Glomerular visceral epithelial cell (primary cell): ENCODE results near the gene CAMK2D.

Experiments used
- DNase-seq: peaks from one replicate; pipeline ENCODE4 v3.0.0-alpha.2; 2016; ENCODE audit errors: extremely low spot score

Gene CAMK2D

GRCh38 chr4:113682730-113683537 is 78.6 kb downstream of the CAMK2D start:
- DNase-seq, result no peak

GRCh38 chr4:113678641-113679040 is 82.9 kb downstream of the CAMK2D start:
- no peak for DNase-seq

- DNase-seq, result no peak
Observed at GRCh38 chr4:113677325-113677724, 84.2 kb downstream of the CAMK2D start.

GRCh38 chr4:113675731-113676697 is 85.5 kb downstream of the CAMK2D start:
- DNase-seq, result no peak

- no peak for DNase-seq
Observed at GRCh38 chr4:113674733-113675132, 86.8 kb downstream of the CAMK2D start.

- DNase-seq, result no peak
Observed at GRCh38 chr4:113674251-113674650, 87.3 kb downstream of the CAMK2D start.

GRCh38 chr4:113673450-113673849 is 88.1 kb downstream of the CAMK2D start:
- no peak for DNase-seq

GRCh38 chr4:113666386-113667114 is 95.0 kb downstream of the CAMK2D start:
- DNase-seq, result no peak

- DNase-seq, result no peak
Observed at GRCh38 chr4:113665036-113665435, 96.5 kb downstream of the CAMK2D start.

- no peak for DNase-seq
Observed at GRCh38 chr4:113662581-113662980, 99.0 kb downstream of the CAMK2D start.

- DNase-seq, result no peak
Observed at GRCh38 chr4:113659127-113659526, 102.4 kb downstream of the CAMK2D start.

- DNase-seq, result no peak
Observed at GRCh38 chr4:113657586-113658233, 103.8 kb downstream of the CAMK2D start.

GRCh38 chr4:113653871-113654270 is 107.7 kb downstream of the CAMK2D start:
- DNase-seq, result no peak

- DNase-seq, result peak; percentile 11
Observed at GRCh38 chr4:113646442-113646822, 115.1 kb downstream of the CAMK2D start.

GRCh38 chr4:113645771-113646441 is 115.6 kb downstream of the CAMK2D start:
- peak; percentile 64 for DNase-seq

- no peak for DNase-seq
Observed at GRCh38 chr4:113645288-113645687, 116.2 kb downstream of the CAMK2D start.

GRCh38 chr4:113644398-113644797 is 117.1 kb downstream of the CAMK2D start:
- DNase-seq, result no peak

GRCh38 chr4:113643505-113643904 is 118.0 kb downstream of the CAMK2D start:
- DNase-seq, result no peak

GRCh38 chr4:113641025-113641431 is 120.5 kb downstream of the CAMK2D start:
- DNase-seq, result no peak

GRCh38 chr4:113639326-113639725 is 122.2 kb downstream of the CAMK2D start:
- no peak for DNase-seq

GRCh38 chr4:113638562-113638832 is 123.0 kb downstream of the CAMK2D start:
- DNase-seq, result no peak
